B cell (primary cell): Measurements from ENCODE around the gene FMO4.
"Not testable (repeated sequence)": the region's sequence is repeated elsewhere in the genome, so short reads cannot be mapped to it uniquely, and the experiment has no call there.

Experiments
- EZH2 ChIP-seq: IDR thresholded peaks from 2 replicates; pipeline ENCODE4 v1.6.1; 2012; ENCODE audit warnings: borderline replicate concordance, low read depth, mild to moderate bottlenecking, moderate library complexity, low read length; ENCODE audit not compliant: insufficient read depth, poor library complexity, severe bottlenecking
- TF ChIP-seq, protein P1 (sequence below): fragments of 200-600 bp; IDR thresholded peaks from one replicate; pipeline ENCODE4 v1.8.0; 2022; ENCODE audit warnings: antibody characterized with exemption, mild to moderate bottlenecking

- TF ChIP-seq, protein P1, sequence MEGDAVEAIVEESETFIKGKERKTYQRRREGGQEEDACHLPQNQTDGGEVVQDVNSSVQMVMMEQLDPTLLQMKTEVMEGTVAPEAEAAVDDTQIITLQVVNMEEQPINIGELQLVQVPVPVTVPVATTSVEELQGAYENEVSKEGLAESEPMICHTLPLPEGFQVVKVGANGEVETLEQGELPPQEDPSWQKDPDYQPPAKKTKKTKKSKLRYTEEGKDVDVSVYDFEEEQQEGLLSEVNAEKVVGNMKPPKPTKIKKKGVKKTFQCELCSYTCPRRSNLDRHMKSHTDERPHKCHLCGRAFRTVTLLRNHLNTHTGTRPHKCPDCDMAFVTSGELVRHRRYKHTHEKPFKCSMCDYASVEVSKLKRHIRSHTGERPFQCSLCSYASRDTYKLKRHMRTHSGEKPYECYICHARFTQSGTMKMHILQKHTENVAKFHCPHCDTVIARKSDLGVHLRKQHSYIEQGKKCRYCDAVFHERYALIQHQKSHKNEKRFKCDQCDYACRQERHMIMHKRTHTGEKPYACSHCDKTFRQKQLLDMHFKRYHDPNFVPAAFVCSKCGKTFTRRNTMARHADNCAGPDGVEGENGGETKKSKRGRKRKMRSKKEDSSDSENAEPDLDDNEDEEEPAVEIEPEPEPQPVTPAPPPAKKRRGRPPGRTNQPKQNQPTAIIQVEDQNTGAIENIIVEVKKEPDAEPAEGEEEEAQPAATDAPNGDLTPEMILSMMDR: not testable (repeated sequence)
- TF ChIP-seq EZH2: not testable (repeated sequence)
Measured at GRCh38 chr1:171359355-171359648, 45.3 kb downstream of the FMO4 start.
